ENCODE measurements around the gene YPEL2.

DNA sequence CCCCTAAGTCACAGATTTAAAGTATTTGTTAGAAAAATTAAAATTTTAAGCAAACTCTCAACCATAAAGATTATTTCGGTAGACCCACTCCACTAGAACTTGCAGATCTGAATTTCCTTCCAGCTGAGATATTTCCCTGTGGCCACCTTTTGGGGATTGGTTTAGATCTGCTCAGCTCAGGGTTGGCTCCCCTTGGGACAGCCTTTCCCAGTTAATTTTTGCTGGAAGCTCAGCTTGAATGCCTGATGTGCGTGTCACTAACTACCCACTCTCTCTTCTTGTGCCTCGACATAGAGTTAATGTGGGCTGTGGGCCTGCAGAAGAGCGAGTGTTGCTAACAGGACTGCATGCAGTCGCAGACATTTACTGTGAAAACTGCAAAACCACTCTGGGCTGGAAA is 57.6 kb downstream of the YPEL2 start:
- TF ChIP-seq, protein P1, sequence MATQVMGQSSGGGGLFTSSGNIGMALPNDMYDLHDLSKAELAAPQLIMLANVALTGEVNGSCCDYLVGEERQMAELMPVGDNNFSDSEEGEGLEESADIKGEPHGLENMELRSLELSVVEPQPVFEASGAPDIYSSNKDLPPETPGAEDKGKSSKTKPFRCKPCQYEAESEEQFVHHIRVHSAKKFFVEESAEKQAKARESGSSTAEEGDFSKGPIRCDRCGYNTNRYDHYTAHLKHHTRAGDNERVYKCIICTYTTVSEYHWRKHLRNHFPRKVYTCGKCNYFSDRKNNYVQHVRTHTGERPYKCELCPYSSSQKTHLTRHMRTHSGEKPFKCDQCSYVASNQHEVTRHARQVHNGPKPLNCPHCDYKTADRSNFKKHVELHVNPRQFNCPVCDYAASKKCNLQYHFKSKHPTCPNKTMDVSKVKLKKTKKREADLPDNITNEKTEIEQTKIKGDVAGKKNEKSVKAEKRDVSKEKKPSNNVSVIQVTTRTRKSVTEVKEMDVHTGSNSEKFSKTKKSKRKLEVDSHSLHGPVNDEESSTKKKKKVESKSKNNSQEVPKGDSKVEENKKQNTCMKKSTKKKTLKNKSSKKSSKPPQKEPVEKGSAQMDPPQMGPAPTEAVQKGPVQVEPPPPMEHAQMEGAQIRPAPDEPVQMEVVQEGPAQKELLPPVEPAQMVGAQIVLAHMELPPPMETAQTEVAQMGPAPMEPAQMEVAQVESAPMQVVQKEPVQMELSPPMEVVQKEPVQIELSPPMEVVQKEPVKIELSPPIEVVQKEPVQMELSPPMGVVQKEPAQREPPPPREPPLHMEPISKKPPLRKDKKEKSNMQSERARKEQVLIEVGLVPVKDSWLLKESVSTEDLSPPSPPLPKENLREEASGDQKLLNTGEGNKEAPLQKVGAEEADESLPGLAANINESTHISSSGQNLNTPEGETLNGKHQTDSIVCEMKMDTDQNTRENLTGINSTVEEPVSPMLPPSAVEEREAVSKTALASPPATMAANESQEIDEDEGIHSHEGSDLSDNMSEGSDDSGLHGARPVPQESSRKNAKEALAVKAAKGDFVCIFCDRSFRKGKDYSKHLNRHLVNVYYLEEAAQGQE (IDR thresholded peaks at IDR 0.05; ENCODE audit: insufficient replicate concordance, low read depth) = no peak
- TF ChIP-seq, protein P2, sequence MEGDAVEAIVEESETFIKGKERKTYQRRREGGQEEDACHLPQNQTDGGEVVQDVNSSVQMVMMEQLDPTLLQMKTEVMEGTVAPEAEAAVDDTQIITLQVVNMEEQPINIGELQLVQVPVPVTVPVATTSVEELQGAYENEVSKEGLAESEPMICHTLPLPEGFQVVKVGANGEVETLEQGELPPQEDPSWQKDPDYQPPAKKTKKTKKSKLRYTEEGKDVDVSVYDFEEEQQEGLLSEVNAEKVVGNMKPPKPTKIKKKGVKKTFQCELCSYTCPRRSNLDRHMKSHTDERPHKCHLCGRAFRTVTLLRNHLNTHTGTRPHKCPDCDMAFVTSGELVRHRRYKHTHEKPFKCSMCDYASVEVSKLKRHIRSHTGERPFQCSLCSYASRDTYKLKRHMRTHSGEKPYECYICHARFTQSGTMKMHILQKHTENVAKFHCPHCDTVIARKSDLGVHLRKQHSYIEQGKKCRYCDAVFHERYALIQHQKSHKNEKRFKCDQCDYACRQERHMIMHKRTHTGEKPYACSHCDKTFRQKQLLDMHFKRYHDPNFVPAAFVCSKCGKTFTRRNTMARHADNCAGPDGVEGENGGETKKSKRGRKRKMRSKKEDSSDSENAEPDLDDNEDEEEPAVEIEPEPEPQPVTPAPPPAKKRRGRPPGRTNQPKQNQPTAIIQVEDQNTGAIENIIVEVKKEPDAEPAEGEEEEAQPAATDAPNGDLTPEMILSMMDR (IDR thresholded peaks at IDR 0.05; ENCODE audit: insufficient read depth, low read length) = no peak

Data from HL-60 (cell line).